G401.6 (cell line): Measurements from ENCODE around the gene C7orf33.
"Not testable (repeated sequence)": the region's sequence is repeated elsewhere in the genome, so short reads cannot be mapped to it uniquely, and the experiment has no call there.

ENCODE experiments used
- FAIRE-seq: peaks from 2 replicates; lab custom pipeline; 2012; peaks lifted over from hg19 to GRCh38; lab: Jason Lieb, UNC

Gene C7orf33

DNA sequence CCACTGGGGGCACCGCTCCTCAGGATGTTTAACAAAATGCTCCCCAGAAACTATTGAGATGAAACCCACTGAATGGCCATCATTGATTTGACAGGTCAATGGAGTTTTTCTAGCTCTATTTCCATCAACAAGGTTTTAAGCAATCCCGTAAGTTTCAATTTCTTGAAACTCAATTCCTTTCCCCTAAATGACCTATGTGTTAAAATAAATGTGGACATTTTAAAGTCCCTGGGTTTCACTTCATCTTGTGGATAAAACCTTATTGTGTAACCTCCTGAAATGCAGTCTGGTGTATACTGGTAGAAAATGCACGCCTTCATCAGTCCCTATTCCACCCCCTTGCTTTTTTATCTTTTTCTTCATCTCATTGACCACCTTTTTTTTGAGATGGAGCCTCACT is 8.9 kb upstream of the C7orf33 start:
- no peak for FAIRE-seq

DNA sequence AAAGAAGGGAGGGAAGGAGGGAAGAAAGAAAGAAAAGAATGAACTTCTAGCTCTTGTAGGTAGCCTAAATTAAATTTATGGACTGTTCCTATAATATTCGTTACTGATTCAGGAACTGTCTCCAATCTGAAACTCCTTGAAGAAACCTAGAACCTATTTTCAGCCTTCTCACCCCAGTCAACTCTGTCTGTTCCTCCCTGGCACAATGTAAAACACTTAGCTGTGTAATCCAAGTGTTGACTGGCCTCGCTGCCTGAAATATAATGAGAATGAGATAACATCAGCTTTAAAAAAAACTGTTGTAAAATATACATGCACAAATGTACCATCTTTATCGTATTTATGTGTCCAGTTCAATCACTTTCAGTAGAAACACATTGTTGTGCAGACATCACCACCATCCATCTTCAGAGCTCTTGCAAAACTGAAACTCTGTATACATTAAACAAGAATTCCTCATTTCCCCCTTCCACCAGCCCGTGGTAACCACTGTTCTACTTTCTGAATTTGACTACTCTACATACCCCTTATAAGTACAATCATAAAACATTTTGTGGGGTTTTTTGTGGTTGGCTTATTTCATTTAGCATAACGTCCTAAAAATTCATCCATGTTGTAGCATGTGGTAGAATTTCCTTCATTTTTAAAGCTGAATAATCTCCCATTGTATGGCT is 6.3 kb upstream of the C7orf33 start:
- FAIRE-seq: no peak

DNA sequence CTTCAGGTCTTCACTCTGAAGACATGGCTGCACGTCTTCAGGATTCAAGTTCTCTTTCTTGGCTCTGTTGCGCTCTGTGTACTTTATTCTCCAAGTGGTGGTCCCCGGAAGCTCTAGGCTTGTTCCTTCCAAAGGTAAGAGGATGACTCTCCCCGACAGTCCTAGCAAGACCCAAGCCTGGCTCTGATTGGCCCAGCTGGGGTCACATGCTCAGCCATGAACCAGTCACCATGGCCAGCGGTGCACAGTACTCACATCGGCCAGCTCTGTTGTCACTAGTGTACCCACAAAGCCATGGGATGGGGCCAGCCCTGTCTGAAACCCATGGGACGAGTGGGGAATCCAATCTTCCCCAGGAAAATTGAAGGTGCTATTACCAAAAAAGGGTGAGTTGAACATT is 5.2 kb upstream of the C7orf33 start:
- no peak for FAIRE-seq

- FAIRE-seq: no peak
Observed at GRCh38 chr7:148587076-148587475, 3.5 kb upstream of the C7orf33 start.

DNA sequence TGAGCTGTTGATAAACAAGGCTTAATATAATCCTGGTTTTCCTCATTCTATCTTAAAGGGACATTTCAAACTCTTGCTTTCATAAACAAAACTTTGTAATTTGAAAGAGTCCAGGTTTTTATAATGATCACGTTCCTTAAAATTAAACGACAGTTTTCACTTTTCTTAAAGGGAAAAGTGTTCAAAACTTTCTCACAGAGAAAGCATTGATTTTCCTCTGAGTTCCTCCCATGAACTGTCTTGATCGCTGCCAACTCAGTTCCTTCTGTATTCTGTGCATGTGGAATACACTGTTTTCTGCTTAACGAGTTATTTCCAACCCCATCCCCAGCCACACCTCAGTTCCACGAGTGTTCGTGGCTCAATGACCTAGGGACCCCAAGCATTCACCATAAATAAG is 2.4 kb upstream of the C7orf33 start:
- no peak for FAIRE-seq

GRCh38 chr7:148588670-148589131 is 1.9 kb upstream of the C7orf33 start:
- FAIRE-seq: no peak

GRCh38 chr7:148589640-148590039 is 926 bp upstream of the C7orf33 start:
- FAIRE-seq: no peak

GRCh38 chr7:148596354-148596753 is 5.8 kb downstream of the C7orf33 start:
- not testable (repeated sequence) for FAIRE-seq

DNA sequence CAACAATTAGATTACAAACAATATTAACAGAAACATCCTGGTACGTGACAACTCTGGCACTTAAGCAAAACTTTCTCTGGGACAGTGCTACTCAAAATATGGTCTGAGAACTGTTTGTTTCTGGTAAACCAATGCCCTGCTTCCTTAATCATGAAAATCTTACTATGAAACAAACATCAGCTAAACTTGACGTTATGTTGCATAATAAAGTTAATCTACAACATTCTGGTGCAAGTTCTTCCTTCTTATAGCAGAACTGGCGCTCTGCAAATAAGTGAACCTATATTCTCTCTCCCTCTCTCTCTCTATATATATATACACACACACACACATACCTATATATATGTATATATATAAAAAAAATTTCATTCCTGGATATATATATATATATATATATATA is 7.8 kb downstream of the C7orf33 start:
- no peak for FAIRE-seq

GRCh38 chr7:148605350-148605749 is 14.8 kb downstream of the C7orf33 start:
- FAIRE-seq: no peak

GRCh38 chr7:148607151-148607661 is 16.6 kb downstream of the C7orf33 start:
- no peak for FAIRE-seq

- FAIRE-seq: no peak
Observed at GRCh38 chr7:148609045-148609725, 18.6 kb downstream of the C7orf33 start.

- no peak for FAIRE-seq
Observed at GRCh38 chr7:148611692-148612091, 21.1 kb downstream of the C7orf33 start.

DNA sequence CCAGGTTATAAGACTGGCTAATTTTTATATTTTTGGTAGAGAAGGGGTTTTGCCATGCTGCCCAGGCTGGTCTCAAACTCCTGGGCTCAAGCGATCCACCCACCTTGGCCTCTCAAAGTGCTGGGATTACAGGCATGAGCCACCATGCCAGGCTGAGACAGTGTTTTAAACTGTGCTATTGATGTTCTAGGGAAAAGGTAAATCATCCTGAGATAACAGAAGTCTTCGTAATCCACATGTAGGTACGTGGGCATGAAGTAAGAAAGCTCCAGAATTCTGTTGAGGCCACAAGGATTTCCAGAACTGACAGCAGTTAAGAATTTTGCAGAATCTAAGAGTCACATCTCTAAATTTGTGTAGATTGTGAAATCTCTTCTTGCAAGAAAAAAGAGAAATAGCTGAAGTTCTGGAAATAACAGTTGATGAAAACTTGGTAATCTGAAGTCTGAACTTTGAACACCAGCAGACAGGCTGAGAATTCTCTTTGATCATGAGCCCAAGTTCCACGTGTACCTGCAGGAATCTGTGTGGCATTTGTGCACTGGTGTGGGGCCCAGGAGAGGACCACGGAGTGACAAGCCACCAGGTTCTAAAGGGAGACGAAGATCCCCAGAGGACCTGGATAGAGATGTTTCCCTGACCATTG is 24.6 kb downstream of the C7orf33 start:
- no peak for FAIRE-seq

GRCh38 chr7:148620749-148621359 is 30.3 kb downstream of the C7orf33 start:
- FAIRE-seq: no peak

- FAIRE-seq: no peak
Observed at GRCh38 chr7:148621563-148621962, 31.0 kb downstream of the C7orf33 start.

GRCh38 chr7:148622887-148623585 is 32.5 kb downstream of the C7orf33 start:
- FAIRE-seq: no peak

DNA sequence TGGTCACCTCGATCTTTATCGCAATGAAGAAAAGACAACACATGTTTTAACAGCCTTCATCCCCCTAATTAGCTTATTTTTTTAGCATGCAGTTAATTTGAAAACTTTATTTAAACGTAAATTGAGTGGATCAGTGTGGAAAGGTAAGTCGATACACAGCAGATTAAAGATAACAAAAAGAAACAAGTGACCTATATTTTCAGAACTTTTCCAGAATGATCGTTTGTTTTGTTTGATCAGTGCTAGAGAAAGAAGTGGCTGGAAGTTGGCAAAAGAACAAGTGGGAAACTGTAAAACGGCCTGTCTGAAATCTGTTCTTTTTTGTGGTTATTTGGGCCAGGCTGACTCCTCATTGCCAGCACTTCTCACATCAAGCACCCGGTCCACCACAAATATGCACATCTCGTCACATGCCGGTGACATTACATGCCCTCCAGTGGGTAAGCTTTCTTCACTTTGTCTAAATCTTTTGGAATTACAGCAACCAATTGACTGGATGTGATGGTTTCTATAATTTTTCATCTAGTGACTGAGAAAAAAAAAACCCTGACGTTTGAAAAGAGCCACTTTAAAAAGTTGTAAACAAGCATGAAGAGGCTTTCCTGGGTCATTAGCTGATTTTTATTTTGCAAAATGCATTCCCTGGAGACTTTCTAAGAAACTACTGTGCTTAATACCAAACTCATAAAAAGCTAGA is 33.2 kb downstream of the C7orf33 start:
- FAIRE-seq: no peak

- no peak for FAIRE-seq
Observed at GRCh38 chr7:148624735-148625134, 34.2 kb downstream of the C7orf33 start.

DNA sequence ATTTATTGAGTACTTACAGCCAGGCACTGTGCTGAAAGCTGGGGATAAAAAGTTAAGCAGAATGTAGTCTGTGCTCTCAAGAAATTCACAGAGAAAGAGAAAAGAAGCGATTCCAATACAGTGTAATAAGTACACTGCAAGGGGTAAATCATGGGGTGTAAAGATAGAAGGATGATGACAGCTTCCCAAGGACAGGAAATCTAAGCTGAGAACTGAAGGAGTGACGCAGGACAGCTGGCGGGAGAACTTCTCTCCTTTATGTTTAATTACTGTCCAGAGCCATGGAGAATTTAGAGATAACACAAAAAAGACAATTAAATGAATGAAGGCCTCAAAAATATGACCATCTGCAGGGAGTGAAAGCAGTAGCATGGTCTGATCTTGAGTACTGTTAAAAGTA is 34.8 kb downstream of the C7orf33 start:
- no peak for FAIRE-seq

GRCh38 chr7:148626828-148627227 is 36.3 kb downstream of the C7orf33 start:
- FAIRE-seq: no peak

- no peak for FAIRE-seq
Observed at GRCh38 chr7:148628011-148628410, 37.4 kb downstream of the C7orf33 start.
